Fibroblast of gingiva (primary cell): Measurements from ENCODE around the gene AMDHD2.
A peak's percentile ranks its signal among the peaks of the same experiment; 100 is the strongest.

ENCODE experiments used
- DNase-seq: peaks from one replicate; pipeline ENCODE4 v3.0.0-alpha.2; 2011; ENCODE audit warnings: low read depth

AMDHD2 gene

GRCh38 chr16:2482708-2483534 lies 37.2 kb upstream of the AMDHD2 start:
- DNase-seq: peak; percentile 79

- DNase-seq: no peak
Observed at GRCh38 chr16:2483939-2484897, 36.0 kb upstream of the AMDHD2 start.

- no peak for DNase-seq
Observed at GRCh38 chr16:2484898-2485508, 35.2 kb upstream of the AMDHD2 start.

DNA sequence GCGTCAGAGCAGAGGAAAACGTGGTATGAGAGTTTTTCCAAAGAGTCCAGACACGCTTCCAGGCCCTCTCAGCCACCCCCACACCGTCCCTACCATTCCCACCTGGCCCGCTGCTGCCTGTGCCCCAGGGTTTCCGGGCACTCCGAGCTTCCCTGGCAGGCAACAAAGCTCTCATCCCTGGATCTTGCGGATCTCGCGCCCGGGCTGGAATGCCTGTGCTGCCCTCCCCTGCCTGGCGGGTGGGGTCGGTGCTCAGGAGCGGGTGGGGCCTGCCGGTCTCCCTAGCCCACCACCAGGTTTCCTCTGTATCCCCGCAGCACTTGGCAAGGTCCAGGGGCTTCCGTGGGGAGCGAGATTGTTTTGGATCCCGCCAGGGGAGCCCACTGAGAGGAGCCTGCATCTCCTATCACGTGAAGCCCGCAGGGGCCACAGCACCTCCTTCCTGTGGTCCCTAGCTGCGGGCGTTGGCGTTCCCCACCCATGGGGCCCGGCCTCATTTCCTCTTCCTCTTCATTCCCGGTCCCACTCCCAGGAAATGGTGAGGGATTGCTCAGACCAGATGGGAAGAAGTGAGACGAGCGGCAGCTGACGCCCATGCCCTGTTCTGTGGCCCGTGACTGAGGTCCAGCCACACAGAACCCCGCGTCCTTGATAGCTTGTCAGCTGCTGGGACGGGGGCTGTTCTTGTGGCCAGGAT lies 34.2 kb upstream of the AMDHD2 start:
- no peak for DNase-seq

DNA sequence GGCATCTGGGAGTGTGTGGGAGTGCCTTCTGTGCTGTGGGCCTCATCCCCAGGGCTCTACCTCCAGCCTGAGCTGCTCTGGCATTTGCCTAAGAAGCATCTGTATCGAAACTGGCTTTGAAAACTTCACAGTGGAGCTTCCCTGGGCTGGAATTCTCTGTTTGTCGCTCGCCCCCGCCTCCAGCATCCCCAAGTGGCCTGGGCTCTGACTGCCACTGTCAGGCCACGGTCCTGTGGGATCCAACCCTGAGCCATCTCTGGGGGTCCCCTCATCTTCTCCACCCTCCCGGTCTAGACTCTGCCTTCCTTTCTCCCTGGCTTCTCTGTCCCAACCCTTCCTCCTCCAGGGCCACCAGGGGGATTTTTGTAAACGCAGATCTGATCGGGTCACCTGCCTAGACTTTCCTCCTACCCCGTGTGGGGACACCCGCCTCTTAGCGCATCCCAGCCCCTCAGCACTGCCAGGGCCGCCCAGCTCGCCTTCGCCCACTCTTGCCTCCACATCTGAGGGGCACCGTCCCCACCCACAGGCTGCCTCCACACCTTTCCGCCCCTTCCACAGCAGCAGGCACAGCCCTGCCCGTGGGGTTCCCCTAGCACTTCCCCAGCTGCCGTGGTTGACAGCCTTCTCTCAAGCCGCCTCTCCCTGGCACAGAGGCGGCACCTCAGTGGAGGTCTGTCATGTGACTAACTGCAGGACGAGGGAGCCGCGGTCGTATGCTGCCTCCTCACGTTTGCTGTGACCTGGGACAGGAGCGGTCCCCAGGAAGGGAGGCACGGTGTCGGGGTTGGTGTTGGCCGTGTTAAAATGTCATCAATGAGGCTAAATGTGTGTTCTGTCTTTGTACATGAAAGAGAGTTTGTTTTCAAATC lies 33.3 kb upstream of the AMDHD2 start:
- no peak for DNase-seq

GRCh38 chr16:2487517-2487842 lies 32.7 kb upstream of the AMDHD2 start:
- DNase-seq: no peak

GRCh38 chr16:2487903-2488531 lies 32.2 kb upstream of the AMDHD2 start:
- DNase-seq: no peak

DNA sequence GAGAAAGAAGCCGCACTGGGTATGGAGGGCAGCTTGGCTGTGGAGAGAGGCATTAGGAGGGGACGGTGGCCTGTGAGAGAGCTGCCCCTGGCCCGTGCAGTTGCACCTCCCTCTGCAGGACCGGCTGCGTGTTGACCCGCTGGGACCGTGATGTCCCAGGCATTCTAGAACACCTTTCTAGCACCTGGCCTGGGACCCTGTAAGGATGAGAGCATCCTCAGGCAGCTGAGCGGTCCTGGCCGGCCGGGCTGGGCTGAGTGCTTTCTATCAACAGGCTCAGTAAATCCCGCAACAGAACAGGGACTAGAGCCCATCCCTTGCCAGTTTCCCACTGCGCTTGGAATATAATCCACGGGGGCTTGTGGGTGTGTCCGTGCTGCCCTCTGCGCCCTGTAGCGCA lies 30.6 kb upstream of the AMDHD2 start:
- no peak for DNase-seq

- DNase-seq: no peak
Observed at GRCh38 chr16:2490190-2491105, 29.7 kb upstream of the AMDHD2 start.

GRCh38 chr16:2492292-2492691 lies 27.9 kb upstream of the AMDHD2 start:
- no peak for DNase-seq

DNA sequence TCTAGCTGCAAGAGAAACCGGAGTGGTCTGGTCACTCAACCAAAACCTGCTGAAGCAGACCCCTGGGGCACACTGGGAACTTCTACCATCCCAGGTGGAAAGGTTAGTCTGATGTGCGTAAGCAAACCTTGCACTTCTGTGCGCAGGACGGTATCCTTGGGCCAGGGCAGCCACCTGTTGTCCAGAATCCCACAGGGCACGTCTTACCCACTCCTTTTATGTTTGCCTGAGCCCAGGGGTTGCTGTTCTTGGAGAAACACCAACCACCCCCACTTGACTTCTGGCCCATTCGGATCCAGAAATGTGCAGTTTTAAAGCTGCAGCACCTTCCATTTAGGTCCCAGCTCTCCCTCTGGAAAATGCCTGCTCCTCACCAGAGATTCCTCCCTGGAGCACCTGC lies 26.6 kb upstream of the AMDHD2 start:
- no peak for DNase-seq

DNA sequence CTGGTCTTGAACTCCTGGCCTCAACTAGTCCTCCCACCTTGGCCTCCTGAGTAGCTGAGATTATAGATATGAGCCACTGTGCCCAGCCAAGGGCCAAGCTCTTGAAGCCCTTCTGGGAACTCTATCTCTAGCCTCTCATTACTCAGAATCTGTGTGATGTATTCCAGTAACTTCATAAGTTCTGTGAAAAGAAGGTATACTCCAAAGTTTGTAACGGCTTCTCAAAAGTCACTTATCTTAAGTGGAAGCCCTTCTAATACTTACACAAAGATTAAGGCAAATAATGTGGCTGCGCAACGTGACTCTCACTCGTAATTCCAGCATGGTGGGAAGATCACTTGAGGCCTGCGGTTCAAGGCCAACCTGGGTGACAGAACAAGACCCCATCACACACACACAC lies 25.6 kb upstream of the AMDHD2 start:
- DNase-seq: no peak

DNA sequence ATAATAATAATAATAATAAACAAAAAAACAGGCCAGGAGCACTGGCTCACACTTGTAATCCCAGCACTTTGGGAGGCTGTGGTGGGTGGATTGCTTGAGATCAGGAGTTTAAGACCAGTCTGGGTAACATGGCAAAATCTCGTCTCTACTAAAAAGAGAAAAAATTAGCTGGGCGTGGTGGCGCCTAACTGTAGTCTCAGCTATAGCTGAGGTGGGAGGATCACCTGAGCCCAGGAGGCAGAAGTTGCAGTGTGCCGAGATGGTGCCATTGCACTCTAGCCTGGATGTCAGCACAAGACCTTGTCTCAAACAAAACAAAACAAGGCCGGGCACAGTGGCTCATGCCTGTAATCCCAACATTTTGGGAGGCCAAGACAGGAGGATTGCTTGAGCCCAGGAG lies 25.1 kb upstream of the AMDHD2 start:
- no peak for DNase-seq

DNA sequence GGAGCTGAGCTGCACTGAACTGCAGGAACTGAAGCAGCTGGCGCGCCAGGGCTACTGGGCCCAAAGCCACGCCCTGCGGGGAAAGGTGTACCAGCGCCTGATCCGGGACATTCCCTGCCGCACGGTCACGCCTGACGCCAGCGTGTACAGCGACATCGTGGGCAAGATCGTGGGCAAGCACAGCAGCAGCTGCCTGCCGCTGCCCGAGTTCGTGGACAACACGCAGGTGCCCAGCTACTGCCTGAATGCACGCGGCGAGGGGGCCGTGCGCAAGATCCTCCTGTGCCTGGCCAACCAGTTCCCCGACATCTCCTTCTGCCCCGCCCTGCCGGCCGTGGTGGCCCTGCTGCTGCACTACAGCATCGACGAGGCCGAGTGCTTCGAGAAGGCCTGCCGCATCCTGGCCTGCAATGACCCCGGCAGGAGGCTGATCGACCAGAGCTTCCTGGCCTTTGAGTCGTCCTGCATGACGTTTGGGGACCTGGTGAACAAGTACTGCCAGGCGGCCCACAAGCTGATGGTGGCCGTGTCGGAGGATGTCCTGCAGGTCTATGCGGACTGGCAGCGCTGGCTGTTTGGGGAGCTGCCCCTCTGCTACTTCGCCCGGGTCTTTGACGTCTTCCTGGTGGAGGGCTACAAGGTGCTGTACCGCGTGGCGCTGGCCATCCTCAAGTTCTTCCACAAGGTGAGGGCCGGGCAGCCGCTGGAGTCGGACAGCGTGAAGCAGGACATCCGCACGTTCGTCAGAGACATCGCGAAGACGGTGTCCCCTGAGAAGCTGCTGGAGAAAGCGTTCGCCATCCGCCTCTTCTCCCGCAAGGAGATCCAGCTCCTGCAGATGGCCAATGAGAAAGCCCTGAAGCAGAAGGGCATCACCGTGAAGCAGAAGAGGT lies 23.7 kb upstream of the AMDHD2 start:
- DNase-seq: no peak

DNA sequence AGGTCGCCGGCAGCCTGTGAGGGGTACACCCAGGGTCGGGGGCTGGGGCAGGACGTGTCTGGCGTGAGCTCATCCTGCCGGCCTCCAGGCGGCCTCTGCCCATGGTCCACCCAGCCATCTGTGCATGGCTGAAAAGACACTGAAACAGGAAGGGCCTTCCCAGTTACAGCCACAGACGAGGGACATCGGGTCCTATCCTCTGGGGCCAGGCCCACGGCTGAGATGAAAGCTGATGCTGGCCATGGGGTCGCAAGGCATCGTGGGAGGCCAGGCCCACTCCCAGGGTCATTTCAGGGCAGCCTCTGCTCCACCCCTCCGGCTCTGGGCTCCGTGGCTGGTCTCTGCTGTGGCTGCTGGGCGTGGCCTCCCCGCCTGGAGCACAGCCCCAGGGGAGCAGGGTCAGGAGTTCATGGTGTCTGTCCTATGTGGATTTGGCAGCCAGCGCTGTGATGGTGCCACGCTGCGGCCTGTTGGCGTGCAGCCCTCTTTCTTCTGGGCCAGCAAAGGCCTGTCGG lies 23.0 kb upstream of the AMDHD2 start:
- peak; percentile 18 for DNase-seq

DNA sequence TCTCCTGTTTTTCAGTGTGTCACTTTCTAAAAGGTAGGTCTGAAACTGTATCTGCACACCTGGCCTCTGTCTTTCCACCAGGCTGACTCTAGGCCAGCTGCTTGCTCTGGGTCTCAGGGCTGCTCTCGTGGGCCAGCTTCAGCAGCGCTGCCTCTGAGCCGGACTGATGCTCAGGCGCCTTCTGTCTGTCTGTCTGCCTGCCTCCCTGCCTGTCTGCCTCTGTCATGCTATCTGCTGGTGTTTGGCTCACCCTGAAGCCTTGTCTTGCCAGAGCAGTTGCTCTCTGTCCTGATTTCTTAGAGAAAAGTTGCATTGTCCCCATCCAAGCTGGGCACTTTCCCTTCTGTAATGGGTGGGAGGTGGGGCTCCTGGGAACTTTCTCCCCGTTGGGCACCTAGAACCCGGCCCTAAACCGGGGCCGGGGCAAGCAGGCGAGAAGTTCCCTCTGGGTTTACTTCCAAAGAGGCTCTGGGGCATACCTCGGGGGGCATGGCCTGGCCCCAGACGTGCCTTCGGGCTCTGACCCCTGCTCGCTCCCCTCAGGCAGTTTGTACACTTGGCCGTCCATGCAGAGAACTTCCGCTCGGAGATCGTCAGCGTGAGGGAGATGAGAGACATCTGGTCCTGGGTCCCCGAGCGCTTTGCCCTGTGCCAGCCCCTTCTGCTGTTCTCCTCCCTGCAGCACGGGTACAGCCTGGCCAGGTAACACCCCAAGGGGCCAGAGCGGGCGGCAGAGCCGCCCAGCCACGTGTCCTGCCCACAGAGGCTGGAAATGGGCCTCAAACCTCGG lies 22.3 kb upstream of the AMDHD2 start:
- DNase-seq: no peak

DNA sequence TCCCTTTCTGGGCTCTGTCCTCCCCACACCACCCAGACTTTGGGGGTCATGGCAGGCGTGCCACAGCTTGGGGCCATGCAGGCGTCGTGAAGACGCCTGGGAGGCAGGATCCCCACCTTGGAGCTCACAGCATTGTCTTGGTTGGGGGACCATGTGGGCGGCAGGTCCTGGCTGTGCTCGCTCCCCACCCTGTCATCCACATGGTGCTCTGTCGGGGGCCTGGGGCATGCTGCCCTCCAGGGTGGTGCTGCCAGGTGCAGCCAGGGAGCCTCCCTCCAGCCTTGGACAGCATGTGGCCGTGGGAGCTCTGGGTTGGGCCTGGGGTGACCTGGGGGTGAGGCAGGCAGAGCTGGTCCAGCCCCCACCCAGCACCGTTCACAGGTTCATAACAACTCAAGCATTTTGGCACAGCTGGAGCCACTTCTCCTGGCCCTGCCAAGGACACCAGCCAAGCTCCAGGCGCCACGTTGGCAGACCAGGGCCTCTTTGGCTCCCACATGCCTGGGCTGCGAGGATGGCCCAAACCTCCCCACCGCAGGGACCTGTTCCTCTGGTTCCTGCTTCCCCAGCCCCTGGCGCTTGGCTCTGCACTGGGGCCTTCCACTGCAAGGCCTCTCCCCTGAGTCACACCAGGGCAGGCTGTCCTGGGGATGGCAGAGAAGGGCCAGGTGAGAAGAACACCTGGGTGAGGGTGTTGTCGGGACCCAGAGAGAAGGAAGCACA lies 21.5 kb upstream of the AMDHD2 start:
- DNase-seq: no peak
